HG03097 (cell line): Measurements from ENCODE around the gene GRM8.
A peak's percentile ranks its signal among the peaks of the same experiment; 100 is the strongest.

ENCODE experiments used
- ATAC-seq: cut with Tn5 transposase; IDR thresholded peaks from one replicate; pipeline ENCODE4 v1.9.1; 2021; ENCODE audit not compliant: unreplicated experiment, low FRiP score

The GRM8 gene

DNA sequence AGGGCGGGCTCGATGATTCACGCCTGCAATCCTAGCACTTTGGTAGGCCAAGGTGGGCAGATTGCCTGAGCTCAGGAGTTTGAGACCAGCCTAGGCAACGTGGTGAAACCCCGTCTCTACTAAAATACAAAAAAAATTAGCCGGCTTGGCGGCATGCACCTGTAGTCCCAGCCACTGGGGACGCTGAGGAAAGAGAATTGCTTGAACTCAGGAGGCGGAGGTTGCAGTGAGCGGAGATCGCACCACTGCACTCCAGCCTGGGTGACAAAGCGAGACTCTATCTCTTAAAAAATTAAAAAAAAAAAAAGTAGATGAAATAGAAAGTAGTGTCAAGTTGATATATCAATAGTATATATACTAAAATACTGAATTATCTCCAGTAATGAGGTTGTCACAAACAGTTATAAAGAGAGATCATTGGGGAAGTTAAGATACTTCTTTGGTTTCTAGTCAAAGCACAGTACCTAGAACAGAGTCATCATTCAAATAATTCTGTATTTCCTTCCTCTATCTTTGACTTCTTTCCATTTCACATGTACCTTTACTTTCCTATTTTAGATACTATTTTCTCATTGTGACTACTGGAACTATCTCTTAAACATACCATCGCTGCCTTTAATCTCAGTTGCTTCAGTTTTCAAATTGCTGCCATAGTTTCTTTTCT is 491.7 kb downstream of the GRM8 start:
- ATAC-seq, result no peak

DNA sequence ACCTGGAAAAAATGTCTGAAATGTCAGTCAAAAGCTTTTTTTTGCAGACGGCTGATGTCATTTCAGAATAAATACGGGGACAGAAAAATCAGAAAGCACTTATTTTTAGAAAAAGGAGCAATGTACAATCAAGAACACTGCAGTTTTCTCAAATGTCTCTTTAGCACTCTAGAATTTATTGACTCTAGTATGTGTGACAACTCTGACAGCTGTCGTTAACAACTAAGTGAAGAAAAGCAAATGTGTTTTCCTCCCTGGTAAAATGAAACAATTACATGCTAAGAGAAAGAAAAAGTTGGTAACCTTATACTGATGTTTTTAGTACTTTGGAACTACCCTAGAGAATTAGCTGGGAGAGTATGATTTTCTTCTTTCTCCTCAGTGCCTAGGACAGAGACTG is 497.4 kb downstream of the GRM8 start:
- no peak for ATAC-seq

DNA sequence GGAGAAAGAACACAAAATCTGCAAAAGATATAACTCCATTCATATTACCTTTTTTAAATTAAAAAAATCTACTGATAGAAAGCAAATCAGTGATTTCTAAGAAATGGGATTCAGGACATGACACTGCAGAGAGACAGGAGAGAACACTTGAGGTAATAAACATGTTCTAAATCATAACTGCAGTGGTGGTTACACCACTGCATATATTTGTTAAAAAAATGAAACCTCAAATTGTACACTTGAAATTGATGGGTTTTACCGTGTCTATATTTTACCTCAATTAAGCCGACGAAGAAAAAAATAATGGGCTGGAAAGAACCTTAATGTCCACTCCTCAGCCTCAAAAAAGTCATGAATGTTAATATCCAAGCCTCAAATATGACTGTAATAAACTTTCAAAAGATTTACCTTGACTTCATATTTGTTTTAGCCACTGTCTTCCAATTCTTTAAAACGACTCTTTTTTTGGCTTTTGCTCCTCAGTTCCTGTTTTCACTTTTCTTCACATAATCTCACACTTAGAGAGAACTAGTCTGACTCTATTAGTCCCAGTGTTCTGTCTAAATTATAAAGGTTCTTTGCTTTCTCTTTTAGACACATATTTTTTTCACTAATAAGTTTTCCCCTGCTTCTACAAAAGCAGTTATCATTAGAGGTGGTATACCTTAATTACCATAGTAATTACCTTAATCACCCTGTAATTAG is 502.4 kb downstream of the GRM8 start:
- no peak for ATAC-seq

DNA sequence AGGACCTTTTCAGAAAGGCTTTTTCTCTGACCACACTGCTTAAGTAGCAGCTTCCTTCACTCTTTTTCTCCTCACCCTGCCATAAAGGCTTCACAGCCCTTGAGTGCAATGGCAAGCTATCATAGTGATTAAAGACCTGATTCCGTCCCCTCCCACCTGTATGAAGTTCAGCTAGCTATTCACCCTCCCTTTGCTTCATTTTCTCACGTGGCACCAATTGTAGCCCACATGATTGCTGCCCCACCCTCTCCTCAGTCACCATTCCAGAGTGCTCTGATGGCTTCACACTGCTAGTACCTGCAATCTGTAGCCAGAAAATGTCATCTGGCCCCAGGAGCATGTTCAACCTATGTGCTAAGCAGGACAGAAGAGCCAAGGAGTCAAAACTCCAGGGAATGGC is 523.8 kb downstream of the GRM8 start:
- ATAC-seq, result no peak

DNA sequence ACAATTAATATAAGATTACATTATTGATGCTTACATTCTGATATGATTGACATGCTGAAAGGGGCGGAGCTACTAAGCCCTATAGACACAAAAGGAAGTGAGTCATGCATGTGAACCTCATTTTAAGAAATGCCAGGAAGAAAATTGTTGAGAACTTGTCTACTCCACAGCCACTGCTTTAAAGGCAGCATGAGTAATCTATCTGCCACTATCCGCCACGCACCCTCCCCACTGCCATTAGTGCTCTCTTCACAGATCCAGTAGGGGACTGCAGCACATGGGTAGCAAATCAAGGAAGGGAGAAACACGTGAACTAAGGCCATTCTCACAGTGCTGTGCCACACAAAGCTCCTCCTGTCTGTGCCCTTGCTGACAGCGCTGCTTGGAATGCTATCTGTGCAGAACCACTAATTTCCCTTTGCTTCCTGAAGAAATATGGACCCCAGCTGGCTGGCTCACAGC is 524.8 kb downstream of the GRM8 start:
- ATAC-seq, result no peak

DNA sequence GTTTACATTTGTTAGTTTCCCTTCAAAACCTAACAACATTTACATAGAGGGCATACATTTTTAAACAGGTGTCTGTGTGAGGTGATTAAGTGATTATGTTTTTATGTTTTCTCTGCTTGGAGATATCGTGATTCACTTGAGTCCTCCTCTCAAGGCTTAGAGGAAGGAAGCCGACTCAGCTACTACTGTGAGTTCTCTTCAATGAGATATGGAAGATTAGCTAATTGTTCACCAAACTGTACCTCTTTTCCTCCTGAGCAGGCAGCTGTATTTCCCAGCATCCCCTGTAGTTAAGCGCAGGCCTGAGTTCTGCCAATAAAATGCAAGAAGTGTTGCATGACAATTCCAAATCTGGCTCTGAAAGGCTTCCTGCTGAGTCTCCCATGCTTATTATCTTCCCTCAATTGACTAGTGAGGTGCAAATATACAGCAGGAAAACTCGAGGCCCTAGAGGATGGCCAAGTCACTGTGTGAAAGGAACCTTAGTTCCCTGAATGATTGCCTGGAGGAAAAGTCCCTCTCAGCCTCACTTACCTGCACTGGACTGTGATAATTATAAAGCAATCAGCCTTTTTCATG is 528.7 kb downstream of the GRM8 start:
- ATAC-seq, result no peak

DNA sequence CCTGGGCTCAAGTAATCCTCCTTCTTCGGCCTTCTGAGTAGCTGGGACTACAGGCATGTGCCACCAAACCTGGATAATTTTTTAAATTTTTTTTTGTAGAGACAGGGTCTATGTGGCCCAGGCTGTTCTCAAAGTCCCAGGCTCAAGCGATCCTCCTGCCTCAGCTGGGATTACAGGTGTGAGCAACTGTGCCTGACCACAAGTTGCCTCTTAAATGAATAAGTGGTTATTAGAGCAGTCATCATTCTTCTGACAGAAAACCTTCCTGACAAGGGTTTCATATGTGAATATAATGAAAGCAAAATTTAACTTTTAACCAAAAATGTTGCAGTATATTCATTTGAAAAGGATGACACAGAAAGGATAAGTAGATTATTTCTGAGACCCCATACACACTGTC is 532.5 kb downstream of the GRM8 start:
- ATAC-seq, result peak; percentile 91

DNA sequence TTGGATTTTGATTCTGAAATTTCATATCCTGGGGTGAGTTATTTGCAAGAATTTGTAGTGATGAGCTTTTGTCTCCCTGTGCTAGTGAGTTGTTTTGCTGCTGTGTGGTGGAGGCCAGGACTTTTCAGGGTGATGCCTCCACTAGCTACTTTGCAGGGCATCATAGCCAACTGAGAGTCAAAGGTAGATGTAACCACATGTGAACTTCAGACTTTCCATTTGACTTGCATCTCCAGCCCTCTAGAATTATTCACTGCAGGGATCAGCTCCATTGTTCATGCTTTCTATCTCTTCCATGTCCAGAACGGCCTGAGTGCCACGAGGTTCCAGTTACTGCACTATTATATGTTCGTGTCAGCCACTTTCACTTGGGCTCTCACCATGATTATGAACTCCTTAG is 534.3 kb downstream of the GRM8 start:
- no peak for ATAC-seq

DNA sequence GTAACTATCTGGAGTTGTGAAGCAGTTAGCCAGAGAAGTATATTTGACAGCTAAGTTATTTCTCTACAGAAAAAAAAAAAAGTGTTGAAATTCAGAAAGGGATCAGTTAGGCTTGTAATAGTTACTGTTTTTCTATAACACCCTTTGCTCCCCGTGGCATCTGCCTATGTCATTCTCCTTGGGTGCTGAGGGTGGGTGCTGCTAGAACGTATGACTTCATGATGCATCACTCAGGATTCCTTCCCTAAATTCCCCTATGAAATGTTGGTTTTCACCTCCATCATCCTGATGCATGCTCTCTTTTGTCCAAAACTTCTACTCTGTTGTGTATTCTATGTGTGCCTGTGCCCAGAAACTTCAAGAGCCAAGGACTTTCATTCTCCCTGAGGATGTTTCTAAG is 536.4 kb downstream of the GRM8 start:
- ATAC-seq, result no peak

DNA sequence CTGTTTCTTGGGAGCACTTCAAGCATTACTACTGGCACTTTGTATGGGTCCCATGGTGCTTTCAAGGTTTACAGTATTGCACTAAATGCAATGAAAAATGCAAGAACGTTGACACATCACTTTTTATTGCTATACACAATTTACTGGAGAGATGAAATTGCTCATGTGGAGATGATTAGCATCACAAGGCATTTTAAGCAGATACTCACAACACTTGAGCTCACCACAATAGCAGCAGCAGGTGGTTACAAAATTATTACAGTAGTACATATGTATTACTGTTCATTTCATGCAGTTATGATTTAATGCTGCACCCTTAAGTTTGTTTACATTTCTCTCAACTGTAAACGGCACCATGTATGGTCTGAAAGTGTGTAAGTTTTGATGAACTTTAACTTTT is 537.7 kb downstream of the GRM8 start:
- ATAC-seq, result no peak

DNA sequence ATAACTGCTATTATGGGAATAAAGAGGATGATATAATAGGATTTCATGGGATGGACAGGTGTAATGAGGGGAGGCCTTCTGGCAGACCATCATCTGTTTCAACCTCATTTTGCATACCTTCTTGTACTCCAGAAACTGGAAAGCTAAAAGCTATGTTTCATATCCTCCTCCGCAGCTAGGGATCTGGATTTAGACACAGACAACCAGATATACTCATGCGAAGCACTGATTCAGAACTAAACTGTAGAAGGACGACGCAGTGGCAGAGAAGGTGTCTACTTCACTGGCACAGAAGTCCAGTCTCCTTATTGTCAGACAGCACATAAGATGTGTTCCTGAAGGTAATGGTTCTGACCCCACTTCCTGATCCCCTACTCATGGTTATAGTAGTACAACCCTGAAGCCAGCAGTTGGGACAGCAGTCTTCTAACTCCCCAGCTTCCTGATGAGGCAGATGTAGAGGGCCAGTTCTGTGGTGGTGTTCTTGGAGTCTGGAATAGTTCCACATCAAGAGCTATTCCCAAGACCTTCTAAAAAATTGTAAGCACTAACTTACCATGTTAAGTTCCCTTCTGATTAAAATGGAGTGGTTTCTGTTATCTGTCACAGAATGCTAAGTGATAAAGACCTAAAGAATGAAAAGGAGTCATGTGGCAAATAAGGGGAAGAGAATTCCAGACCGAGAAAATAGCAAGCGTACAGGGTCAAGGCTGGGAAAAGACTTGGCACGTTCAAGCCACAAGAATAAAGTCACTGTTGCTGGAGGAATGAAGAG is 550.3 kb downstream of the GRM8 start:
- peak; percentile 31 for ATAC-seq

DNA sequence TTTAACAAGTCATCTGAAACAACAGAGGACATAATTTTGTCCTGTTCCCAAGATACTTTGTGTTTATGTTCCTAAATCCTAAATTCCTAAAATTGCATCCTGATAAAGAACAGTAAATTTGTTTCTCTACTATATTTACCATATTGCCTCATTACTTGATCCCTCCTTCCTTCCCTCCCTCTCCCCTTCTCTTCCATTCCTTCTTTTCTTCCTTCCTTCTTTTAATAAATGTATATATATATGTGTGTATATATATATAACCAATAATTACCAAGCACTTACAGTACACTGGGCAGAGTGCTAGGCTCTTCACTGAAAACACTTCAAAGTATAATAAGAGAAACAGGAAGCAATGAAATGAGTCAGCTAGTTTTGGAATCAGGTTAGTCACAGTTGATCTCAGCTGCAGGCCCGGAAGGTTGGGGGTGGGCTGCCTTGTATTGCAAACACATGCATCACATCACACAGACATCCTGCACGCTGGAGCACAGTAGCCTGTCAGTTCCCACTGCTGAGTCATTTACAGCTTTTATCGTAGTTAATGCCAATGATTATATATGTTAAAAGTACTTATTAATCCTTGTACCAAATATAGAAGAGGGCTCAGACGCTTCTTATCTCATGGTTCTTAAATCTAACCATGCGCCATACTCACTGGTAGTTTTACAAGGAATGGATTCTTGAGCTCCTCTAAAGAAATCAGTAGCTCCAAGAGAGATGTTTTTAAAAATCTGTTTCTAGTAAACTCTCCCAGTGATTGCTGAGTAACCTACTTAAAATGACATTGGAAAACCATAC is 551.7 kb downstream of the GRM8 start:
- peak; percentile 99 for ATAC-seq

DNA sequence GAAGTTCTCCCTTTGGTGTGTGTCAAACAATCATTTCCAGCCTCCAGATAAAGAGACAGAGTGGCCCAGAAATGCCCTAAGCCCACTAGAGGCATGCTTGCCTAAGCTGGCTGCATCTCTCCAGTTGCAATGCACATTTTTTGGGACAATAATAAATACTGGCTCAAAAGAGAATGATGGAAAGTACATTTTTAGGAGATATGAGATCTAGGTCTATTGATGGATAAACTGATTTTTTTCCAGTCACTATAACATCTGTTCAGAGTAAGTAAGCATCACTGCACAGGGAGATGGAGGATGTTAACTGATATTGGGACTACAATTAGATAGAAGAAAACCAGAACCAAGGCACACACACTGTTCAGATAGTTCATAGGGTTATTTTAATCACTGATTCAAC is 553.0 kb downstream of the GRM8 start:
- ATAC-seq, result no peak

DNA sequence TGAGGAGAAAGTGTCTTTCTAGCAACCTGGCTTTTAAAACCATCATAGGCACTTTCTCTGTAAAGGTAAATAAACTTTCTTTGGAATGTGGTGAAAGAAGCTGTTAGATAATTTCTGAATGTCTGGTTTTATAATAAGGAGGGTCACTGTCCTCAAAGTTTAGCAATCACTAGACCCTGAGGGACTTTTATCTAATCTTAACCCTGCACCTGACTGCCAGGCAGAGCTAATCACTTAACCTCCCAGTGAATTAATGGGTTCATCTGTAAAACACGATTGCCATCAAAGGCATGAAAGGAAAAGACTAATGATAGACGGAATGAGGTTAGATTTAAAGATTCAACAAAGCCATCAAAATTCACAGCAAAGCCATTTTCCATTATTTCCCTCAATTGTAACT is 553.8 kb downstream of the GRM8 start:
- no peak for ATAC-seq

DNA sequence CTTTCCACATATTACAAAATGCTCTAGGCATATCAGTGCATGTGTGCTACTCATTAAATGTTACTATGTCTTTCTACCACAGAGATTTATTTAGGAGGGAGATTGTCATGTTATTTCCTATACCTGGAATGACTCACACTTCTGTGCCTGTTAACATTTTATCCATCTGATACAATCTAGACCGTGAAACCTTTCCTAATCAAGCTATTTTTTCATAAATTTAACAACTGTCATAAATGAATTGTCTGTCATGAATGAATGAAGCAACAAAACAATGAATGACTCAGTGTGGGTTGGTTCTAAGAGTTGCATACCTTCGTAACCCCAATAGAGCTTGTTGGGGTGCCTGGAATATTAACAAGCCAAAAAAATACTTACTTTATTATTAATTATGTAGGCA is 554.3 kb downstream of the GRM8 start:
- no peak for ATAC-seq

DNA sequence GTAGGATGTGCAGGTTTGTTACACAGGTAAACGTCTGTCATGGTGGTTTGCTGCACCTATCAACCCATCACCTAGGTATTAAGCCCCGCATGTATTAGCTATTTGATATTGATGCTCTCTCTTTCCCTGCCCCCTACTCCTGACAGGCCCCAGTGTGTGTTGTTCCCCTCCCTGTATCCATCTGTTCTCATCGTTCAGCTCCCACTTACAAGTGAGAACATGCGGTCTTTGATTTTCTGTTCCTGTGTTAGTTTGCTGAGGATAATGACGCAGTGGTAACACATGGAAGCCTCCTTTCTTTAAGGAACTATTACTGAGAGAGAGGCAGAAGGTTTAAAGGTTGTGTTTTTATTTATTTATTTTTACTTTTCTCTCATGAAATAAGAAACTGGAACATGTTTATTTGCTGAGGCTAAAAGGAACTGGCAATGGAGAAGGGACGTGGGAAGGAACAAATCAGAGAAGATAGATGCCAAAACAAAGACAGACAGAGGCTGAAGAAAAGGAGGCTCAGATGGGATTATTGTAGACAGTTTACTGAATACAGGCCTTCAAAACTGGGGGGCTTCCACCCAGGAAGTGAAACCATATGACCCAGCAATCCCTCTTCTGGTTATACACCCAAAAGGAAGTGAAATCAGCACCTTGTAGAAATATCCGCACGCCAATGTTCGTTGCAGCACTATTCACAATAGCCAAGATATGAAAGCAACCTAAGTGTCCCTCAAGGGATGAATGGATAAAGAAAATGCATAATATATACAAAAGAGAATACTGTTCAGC is 556.3 kb downstream of the GRM8 start:
- ATAC-seq, result no peak

DNA sequence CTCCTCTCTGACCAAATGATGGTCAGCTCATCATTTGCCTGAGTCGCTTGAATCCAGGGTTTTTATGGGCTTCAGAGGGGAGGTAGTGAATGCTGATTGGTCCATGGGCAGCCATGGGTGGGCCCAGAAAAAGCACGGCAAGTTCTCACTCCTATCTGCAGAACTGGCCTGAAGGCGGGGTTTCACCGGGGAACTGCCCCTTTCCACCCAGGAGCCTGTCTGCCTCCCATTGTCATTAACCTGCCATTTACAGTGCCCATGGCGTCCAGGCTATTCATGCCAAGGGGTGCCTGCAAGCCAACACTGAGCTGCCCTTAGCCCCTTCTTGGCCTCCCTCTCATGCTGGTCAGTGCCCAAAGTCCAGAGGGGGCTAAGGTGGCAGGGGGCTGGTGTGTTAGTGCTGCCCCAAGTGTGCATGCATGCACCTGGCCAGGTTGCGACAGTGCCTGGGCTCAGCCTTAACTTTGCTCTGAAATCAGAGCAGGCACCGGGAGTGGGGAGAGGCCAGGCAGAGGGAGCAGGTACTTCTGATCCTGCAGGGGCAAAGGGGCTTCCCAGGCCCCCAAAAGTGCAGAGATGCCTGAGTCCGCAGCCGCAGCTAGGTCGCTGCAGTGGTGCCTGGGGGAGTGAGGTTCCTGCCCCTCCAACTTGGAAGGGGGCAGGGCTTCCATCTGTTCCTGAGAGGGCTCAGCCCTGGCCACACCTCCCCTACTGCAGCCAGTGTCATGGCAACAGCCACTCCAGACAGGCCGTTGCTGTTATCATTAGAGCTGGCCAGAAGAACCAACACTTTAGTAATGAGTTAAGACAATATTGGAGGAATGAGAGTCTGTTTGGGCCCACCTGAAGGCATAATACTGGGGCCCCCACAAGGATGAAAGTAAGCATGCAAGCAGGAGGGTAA is 561.6 kb downstream of the GRM8 start:
- no peak for ATAC-seq

DNA sequence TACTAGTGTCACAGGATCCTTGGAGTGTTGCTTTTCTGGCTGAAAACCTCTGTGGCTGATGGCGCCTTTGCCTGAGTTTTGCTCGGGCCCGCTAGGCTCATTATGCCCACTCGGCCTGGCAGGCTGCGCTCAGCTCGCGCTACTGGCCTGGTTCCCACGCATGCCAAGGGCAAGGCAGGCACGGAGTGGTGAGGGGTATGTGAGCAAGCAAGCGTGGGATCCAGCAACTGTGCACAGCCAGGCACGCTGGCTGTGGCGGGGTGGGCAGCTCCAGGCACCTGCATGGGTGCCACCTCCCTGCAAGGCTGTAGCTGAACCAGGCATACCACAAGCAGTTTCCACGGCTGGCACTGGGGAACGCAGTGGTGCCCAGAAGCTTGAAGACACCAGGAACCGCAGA is 562.6 kb downstream of the GRM8 start:
- no peak for ATAC-seq

DNA sequence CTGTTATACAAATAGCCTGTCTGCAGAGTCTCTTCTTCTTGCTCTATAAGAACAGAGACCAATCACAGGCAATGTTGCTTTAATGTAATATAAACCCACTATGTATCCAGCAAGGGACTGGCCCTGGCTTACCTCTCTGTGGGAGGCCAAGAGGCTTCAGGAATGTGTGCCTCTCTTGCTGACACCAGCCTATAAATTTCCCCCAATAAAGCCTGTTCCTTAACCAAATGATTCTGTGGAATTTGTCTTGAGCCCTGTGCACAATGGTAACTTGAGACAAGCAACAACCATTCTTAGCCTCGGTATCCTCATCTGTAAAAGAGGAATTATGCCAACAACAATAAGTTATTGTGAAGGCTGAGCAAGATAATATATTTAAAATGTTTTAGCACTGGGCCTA is 563.7 kb downstream of the GRM8 start:
- ATAC-seq, result no peak
